ENCODE data around the gene ESAM.
"Not testable (repeated sequence)": the region's sequence is repeated elsewhere in the genome, so short reads cannot be mapped to it uniquely, and the experiment has no call there.

Gene ESAM

GRCh38 chr11:124783002-124783401 lies 20.9 kb upstream of the ESAM start:
- no peak overlapping the region for H3K4me3 ChIP-seq (replicated peaks; ENCODE audit: low read depth, low read length)
- H3K36me3 ChIP-seq (ENCODE audit: control insufficient read depth, insufficient read depth, low read length), result no peaks in the 10 kb centered on the region
- no peak for DNase-seq (ENCODE audit: extremely low read depth, insufficient read length)
- H3K27me3 ChIP-seq (replicated peaks; ENCODE audit: control insufficient read depth, insufficient read depth, low read length), result no peaks in the 10 kb centered on the region
- no peak for TF ChIP-seq CTCF (IDR thresholded peaks at IDR 0.05; ENCODE audit: insufficient read depth, low read length, poor library complexity, severe bottlenecking)

GRCh38 chr11:124779568-124779967 lies 17.5 kb upstream of the ESAM start:
- Histone ChIP-seq H3K36me3 (ENCODE audit: control insufficient read depth, insufficient read depth, low read length) (no peaks in the 10 kb centered on the region), H3K27me3 (replicated peaks; ENCODE audit: control insufficient read depth, insufficient read depth, low read length) (no peaks in the 10 kb centered on the region), H3K4me3 (replicated peaks; ENCODE audit: low read depth, low read length) (no peak overlapping the region)
- DNase-seq (ENCODE audit: extremely low read depth, insufficient read length), result no peak
- TF ChIP-seq CTCF (IDR thresholded peaks at IDR 0.05; ENCODE audit: insufficient read depth, low read length, poor library complexity, severe bottlenecking), result no peak

GRCh38 chr11:124778281-124778680 lies 16.2 kb upstream of the ESAM start:
- DNase-seq (ENCODE audit: extremely low read depth, insufficient read length), result no peak
- H3K36me3 ChIP-seq (ENCODE audit: control insufficient read depth, insufficient read depth, low read length), result no peaks in the 10 kb centered on the region
- no peak overlapping the region for H3K4me3 ChIP-seq (replicated peaks; ENCODE audit: low read depth, low read length)
- no peaks in the 10 kb centered on the region for H3K27me3 ChIP-seq (replicated peaks; ENCODE audit: control insufficient read depth, insufficient read depth, low read length)
- no peak for TF ChIP-seq CTCF (IDR thresholded peaks at IDR 0.05; ENCODE audit: insufficient read depth, low read length, poor library complexity, severe bottlenecking)

- no peaks in the 10 kb centered on the region for H3K36me3 ChIP-seq (ENCODE audit: control insufficient read depth, insufficient read depth, low read length)
- no peak for DNase-seq (ENCODE audit: extremely low read depth, insufficient read length)
- no peak overlapping the region for H3K4me3 ChIP-seq (replicated peaks; ENCODE audit: low read depth, low read length)
- no peak for TF ChIP-seq CTCF (IDR thresholded peaks at IDR 0.05; ENCODE audit: insufficient read depth, low read length, poor library complexity, severe bottlenecking)
- H3K27me3 ChIP-seq (replicated peaks; ENCODE audit: control insufficient read depth, insufficient read depth, low read length), result no peaks in the 10 kb centered on the region
Observed at GRCh38 chr11:124776865-124777645, 15.0 kb upstream of the ESAM start.

GRCh38 chr11:124770959-124771358 lies 8.9 kb upstream of the ESAM start:
- H3K36me3 ChIP-seq (ENCODE audit: control insufficient read depth, insufficient read depth, low read length); DNase-seq (ENCODE audit: extremely low read depth, insufficient read length); H3K4me3 ChIP-seq (replicated peaks; ENCODE audit: low read depth, low read length); H3K27me3 ChIP-seq (replicated peaks; ENCODE audit: control insufficient read depth, insufficient read depth, low read length): not testable (repeated sequence)

GRCh38 chr11:124769806-124770774 lies 8.0 kb upstream of the ESAM start:
- no peak for DNase-seq (ENCODE audit: extremely low read depth, insufficient read length)
- no peaks in the 10 kb centered on the region for H3K27me3 ChIP-seq (replicated peaks; ENCODE audit: control insufficient read depth, insufficient read depth, low read length)
- no peak overlapping the region for H3K4me3 ChIP-seq (replicated peaks; ENCODE audit: low read depth, low read length)
- no peaks in the 10 kb centered on the region for H3K36me3 ChIP-seq (ENCODE audit: control insufficient read depth, insufficient read depth, low read length)
- no peak for TF ChIP-seq CTCF (IDR thresholded peaks at IDR 0.05; ENCODE audit: insufficient read depth, low read length, poor library complexity, severe bottlenecking)

All from GM06990 (cell line).